DMS153 treated with DMSO at 0.1 percent for 48 hours (cell line): ENCODE measurements around the gene SHISA3.
"Not testable (repeated sequence)": the region's sequence is repeated elsewhere in the genome, so short reads cannot be mapped to it uniquely, and the experiment has no call there.

Experiments used
- DNase-seq: peaks from one replicate; lab custom pipeline; 2025; ENCODE audit not compliant: unreplicated experiment; lab: John Stamatoyannopoulos, UW

Gene SHISA3

DNA sequence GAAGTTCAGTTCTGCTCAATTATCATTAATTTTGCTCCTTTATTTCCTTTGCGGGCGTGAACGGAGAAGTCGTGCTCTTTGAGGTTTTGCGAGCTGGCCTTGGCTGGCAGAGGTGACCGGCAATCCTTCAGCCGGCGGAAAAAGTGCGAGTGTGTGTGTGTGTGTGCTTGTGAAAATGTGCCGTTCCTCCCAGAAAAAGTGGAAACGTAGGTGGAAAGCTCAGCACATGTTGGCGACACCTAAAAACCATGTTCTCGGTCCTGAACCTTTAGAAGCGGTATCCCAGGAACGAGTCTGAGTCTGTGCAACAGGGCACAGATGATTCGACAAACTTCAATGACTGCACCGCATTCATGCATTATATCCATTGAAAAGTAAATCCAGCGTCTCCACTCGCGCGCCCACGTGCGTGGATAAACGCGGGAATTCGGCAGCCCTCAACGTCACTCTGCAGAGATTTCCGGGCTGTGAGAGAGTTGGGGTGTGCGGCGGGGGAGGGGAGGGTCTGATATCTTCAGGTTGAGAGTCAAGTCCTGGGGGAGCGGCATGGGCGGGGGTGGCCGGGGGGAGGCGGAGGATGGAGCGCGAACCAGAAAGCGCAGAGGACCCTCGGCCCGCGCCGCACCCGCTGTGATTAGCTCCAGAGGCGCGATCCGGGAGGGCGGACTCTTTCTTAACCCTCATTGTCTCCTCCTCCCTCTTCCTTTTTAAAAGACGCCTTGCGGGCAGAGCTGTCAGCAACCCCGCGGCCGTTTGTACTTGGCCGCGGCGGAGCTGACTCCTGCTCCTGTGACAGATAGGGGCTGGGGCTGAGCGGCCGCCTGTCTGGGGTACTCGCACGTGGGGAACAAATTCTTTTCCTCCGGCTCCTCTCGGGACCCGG lies at the start of gene SHISA3:
Gene SHISA3 (plus strand): TSS at position 737 of the 883 bp plus-strand sequence. CDS start 569 bp downstream, outside the sequence.
- no peak for DNase-seq

- DNase-seq, result no peak
Measured at GRCh38 chr4:42348247-42348646, 49.0 kb upstream of the SHISA3 start.

DNA sequence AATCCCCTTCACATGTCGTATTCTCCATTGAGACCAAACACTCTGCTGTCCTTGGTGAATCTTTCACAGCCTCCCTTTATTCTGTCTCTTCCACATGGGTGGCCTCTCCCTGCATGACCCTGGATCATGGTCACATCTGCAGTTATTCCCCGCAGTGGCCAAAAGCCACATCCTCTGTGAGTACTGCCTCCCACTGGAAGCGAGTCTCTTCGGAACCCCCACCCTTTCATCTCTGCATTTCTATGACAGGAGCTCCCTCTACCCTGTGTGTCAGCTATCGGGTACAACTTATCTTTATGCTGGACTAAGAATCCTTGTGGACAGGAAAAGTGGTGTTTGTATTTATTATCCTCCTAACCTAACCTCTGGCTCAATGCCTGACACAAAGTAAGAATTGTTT lies 48.6 kb upstream of the SHISA3 start:
- no peak for DNase-seq

- no peak for DNase-seq
Measured at GRCh38 chr4:42350611-42351182, 46.6 kb upstream of the SHISA3 start.

DNA sequence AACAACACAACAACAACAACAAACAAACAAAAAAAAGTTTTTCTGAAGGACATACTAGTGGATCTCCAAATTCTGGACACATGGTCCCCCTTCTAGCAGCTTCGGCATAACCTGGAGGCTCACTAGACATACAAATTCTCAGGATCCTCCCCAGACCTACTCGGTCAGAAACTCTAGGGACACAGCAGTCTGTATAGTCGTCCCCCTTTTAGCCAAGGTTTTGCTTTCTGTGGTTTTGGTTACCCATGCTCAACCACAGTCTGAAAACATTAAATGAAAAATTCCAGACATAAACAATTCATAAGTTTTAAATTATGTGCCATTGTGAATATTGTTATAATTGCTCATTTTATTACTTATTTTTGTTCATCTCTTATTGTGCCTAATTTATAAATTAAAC lies 45.2 kb upstream of the SHISA3 start:
- DNase-seq, result no peak

DNA sequence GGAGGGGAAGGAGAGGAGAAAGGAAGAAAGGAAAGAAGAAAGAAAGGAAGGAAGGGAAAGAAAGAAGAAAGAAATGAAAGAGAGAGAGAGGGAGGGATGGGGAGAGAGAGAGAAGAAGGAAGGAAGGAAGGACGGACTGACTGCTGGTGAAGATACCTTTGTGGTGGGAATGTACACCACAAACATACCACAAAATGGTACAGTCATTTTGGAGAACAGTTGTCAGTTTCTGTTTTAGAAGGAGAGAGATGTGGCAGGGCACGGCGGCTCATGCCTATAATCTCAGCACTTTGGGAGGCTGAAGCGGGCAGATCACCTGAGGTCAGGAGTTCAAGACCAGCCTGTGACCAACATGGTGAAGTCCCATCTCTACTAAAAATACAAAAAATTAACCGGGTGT lies 40.0 kb upstream of the SHISA3 start:
- DNase-seq, result no peak

- DNase-seq, result no peak
Measured at GRCh38 chr4:42359711-42360110, 37.6 kb upstream of the SHISA3 start.

DNA sequence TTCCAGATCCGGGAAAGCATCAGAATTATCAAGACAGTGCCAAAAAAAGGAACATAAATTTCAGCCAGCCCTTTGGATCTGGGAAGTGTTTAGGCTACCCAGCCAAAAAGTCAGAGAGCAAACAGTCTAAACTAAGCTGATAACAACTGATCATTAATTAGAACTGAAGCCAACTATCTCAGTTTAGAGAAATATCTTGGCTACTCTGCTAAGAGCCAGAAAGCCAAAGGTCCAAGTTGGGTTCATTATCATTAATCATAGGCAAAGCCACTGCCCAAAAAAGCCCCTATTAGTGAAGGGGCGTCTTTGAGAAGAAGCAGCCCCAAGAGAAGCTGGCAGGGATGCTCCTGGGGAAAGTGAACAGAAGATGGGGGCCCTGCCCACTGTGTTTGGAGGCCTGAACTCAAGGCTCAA lies 37.0 kb upstream of the SHISA3 start:
- no peak for DNase-seq

GRCh38 chr4:42361456-42361855 lies 35.8 kb upstream of the SHISA3 start:
- DNase-seq, result no peak

DNA sequence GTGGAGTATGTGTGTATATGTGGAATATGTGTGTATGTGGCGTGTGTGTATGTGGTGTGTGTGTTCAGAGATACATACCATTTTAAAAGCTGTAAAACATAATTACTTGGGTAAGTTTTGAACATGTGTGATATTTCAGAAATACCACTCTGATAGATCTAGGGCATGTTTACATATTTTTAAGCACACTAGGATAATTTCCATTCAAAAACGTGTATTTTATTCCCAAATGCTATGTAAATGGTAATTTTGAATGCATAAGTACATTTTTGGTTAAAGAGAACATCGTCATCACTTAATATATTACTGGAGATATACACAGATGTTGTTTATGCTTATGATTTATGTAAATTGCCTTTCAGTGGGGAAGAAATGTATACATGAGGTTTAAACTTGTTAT lies 34.7 kb upstream of the SHISA3 start:
- no peak for DNase-seq

- no peak for DNase-seq
Measured at GRCh38 chr4:42363614-42364013, 33.7 kb upstream of the SHISA3 start.

DNA sequence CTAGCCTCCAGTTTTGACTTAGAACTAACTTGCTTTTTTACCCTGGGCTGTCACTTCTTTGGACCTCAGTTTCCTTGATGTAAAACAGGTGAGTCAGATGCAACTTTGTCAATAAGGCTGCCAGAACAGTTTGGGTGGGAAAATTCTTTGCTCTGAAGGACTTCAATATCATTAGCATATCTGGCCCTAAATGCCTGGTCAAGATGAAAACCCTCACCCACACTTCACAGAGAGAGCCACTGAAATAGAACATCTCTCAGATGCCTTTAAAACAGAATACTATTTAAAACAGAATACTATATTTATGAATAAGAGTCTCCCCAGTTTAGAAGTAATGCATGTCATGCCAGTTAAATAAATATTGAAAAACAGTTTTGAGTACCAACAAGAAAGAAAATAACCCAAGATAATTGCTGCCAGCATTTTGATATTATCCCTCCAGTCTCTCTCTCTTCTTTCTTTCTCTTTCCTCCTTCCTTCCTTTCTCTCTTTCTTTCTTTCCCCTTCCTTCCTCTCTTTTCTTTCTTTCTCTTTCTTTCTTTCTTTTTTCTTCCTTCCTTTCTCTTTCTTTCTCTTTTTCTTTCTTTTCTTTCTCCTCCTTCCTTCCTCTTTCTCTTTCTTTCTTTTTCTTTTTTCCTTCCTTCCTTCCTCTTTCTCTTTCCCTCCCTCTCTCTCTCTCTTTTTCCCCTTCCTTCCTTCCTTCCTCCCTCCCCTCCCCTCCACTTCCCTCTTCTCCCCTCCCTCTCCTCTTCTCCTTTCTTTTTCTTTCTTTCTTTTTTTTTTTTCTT lies 32.8 kb upstream of the SHISA3 start:
- no peak for DNase-seq

DNA sequence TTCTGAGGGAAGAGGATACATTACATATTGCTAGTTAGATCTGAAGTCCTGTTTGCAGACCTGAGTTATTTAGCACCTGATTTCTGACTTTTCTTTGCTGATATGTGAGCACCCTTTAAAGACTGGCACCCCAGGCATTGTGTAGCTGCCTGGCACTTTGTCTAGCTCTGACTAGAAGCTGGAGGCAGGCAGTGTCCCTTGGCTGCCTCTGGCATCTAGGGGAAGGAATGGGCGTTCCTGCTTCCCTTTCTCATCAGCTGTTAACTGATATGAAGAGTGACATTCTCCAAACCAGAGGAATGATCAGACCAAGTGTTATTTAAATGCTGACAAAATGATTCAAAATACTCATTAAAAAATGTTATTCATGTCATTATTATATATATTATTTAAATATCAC lies 30.3 kb upstream of the SHISA3 start:
- DNase-seq, result no peak

GRCh38 chr4:42369489-42369888 lies 27.8 kb upstream of the SHISA3 start:
- DNase-seq, result no peak

DNA sequence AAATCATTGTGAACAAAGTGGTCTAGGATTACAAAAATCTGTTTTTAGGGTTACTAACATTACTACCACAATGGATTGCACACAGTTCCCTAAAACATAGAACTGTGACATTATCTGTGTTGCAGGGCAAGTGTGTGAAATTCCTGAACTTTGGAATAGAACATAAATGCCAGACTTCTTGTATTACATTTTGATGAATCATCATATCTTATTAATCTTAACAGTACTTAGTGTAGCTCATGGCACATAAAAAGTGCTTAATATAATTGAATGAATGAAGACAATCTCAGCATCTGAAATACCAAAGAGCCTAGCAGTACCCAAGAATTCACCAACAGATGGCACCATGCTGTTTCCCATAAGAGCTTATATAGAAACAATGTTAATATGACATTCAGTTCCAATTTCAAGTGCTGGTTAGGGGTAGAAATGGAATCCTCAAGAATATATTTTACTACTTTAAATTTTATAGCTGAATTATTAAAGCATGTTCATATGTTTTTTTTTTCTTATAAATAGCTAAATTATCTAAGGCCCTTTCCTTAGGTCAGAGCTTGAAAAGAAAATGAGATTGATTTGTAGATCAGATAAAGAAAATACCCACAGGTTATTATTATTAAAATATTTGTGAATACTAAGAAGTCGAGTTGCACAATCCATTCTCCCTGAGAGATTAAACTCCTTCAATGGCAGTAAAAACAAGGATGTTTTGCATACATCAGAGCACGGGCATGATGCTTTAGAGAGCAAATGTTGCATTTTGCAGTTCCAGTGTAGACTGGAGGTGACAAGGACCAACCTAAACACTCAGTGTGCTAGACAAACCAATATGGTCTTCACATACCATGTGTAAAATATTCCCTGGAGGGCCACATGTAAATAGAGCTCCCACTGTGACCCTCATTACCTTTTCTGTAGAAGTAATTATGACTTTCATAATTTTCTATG lies 25.7 kb upstream of the SHISA3 start:
- no peak for DNase-seq

- not testable (repeated sequence) for DNase-seq
Measured at GRCh38 chr4:42372303-42372702, 25.0 kb upstream of the SHISA3 start.

DNA sequence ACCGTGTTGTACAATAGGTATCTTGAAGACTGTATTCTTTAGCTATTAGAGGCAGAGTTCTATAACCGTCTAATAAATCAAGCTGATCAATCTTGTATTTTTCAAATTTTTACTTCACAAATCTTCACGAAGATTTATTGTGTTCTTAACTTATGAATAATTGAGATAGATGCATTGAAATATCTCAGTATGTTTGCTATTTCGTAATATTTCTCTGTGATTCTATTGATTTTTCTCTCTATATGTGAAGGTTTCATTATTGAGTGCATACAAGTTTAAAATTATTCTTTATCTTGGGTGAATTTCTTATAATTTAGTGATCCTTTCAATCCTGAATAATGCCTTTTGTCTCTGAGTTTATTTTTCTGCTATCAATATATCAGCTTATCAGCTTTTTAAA lies 19.8 kb upstream of the SHISA3 start:
- no peak for DNase-seq

DNA sequence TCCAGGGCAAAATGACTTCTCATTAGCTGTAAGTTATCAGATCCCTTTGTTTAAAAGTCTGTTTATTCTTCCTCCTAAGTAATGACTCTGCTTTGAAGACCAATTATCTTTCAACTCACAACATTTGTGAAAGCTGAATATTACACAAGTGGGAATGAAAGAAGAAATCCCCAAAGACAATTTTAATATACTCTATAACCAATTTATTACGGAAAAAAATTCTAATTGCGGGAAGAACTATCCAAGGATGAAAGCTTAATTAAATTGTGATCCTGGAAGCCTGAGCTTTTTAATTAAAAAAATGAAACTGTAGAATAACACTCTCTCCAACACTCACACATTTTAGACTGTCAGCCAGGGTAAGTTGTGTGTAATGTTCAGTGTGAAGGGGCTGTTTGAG lies 15.6 kb upstream of the SHISA3 start:
- no peak for DNase-seq

DNA sequence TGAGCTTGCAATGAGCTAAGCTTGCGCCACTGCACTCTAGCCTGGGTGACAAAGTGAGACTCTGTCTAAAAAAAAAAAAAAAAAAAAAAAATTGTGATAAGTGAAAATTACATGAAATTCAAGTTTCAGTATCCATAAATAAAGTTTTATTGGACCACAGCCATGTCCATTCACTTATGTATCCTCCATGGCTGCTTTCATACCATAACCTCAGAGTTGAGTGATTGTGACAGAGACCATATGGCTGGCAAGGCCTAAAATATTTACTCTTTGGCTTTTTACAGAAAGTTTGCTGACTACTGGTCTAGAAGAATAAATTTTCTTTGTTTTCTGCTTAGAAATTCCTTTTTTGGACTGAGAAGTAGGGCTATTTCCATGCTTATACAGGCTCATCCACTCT lies 11.8 kb upstream of the SHISA3 start:
- DNase-seq, result no peak

DNA sequence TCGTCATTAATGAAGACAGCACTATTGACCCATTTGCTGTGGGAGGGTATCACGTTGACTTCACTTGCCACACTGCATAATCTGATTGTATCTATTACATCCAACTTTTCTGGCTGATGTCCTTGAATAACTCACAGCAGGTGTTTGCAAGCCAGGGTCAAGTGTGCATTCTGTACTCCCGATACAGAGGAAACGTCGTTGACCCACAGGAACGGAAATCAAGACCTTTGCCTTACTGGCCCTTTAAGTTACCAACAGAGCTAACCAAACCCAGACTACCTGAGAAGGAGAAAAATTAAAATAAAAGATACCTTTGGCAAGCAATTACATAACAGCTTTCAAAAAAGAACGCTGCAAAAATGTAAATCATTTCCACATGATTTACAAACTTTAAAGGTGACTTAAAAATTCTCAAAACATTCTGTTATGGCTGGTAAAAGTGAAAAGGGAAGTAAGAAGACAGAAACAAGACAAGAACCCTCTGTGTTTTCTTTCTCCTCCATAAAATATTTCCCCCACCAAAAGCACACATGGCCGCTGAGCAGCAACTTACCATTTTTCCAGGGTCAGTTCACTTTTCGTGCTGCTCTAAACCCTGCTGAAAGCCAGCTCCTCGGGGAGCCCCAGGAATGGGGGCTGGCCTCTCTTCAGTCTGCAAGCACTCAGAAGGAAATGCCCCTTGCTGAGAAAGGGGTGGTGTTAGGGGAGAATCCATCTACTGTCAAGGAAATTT lies 6.5 kb upstream of the SHISA3 start:
- DNase-seq, result no peak
